ENCODE results near the gene WBP1.
"Not testable (repeated sequence)": the region's sequence is repeated elsewhere in the genome, so short reads cannot be mapped to it uniquely, and the experiment has no call there.

Gene WBP1

GRCh38 chr2:74464406-74464805, 6.2 kb downstream of the WBP1 start:
- peak overlapping the region; percentile 31 for H3K27ac ChIP-seq (ENCODE audit: low read depth, low read length, poor library complexity, severe bottlenecking)
- no peak overlapping the region for H2AFZ ChIP-seq (ENCODE audit: low read length)
- peak overlapping the region; percentile 90 for H3K4me3 ChIP-seq (ENCODE audit: low read depth, low read length, poor library complexity, severe bottlenecking)
- no peaks in the 10 kb centered on the region for H3K27me3 ChIP-seq (ENCODE audit: insufficient read depth, low read length)
- TF ChIP-seq CTCF (IDR thresholded peaks at IDR 0.05; ENCODE audit: low read length): no peak
- TF ChIP-seq EZH2 (IDR thresholded peaks at IDR 0.05; ENCODE audit: borderline replicate concordance, low read length): no peak
- no peaks in the 10 kb centered on the region for H3K9me2 ChIP-seq (ENCODE audit: low read depth, low read length)
- peak overlapping the region; percentile 88 for H3K4me2 ChIP-seq (ENCODE audit: low read length)
- H3K9ac ChIP-seq (ENCODE audit: low read length): peak overlapping the region; percentile 95
- H3K79me2 ChIP-seq (ENCODE audit: insufficient read depth, low read length): peaks cover 4% of the 10 kb centered on the region; the same call in 1 of the 2 replicates
- H4K20me1 ChIP-seq (ENCODE audit: insufficient read depth, low read length): no peaks in the 10 kb centered on the region
- H3K36me3 ChIP-seq (ENCODE audit: insufficient read depth, low read length): peaks cover 28% of the 10 kb centered on the region; the same call in 1 of the 2 replicates
- no peaks in the 10 kb centered on the region for H3F3A ChIP-seq (ENCODE audit: insufficient read depth, low read length)
- H3K4me1 ChIP-seq (ENCODE audit: insufficient read depth, low read length, severe bottlenecking): peaks cover 25% of the 10 kb centered on the region
- no peaks in the 10 kb centered on the region for H3K9me3 ChIP-seq (ENCODE audit: low read length)

GRCh38 chr2:74470742-74471141, 12.5 kb downstream of the WBP1 start:
- H2AFZ ChIP-seq (ENCODE audit: low read length); H3K79me2 ChIP-seq (ENCODE audit: insufficient read depth, low read length); H3K4me3 ChIP-seq (ENCODE audit: low read depth, low read length, poor library complexity, severe bottlenecking); H3K9me2 ChIP-seq (ENCODE audit: low read depth, low read length); H4K20me1 ChIP-seq (ENCODE audit: insufficient read depth, low read length); H3K4me2 ChIP-seq (ENCODE audit: low read length); H3K27ac ChIP-seq (ENCODE audit: low read depth, low read length, poor library complexity, severe bottlenecking); H3K27me3 ChIP-seq (ENCODE audit: insufficient read depth, low read length); H3K9me3 ChIP-seq (ENCODE audit: low read length); H3K9ac ChIP-seq (ENCODE audit: low read length); H3F3A ChIP-seq (ENCODE audit: insufficient read depth, low read length): not testable (repeated sequence)
- Histone ChIP-seq H3K4me1 (ENCODE audit: insufficient read depth, low read length, severe bottlenecking) (peaks cover 30% of the 10 kb centered on the region), H3K36me3 (ENCODE audit: insufficient read depth, low read length) (peaks cover 17% of the 10 kb centered on the region)

- Histone ChIP-seq H3K79me2 (ENCODE audit: insufficient read depth, low read length) (no peaks in the 10 kb centered on the region), H3K27me3 (ENCODE audit: insufficient read depth, low read length) (no peaks in the 10 kb centered on the region), H3K4me2 (ENCODE audit: low read length) (peak overlapping the region; percentile 99), H2AFZ (ENCODE audit: low read length) (no peak overlapping the region), H4K20me1 (ENCODE audit: insufficient read depth, low read length) (no peaks in the 10 kb centered on the region), H3K4me1 (ENCODE audit: insufficient read depth, low read length, severe bottlenecking) (peaks cover 23% of the 10 kb centered on the region), H3K9me2 (ENCODE audit: low read depth, low read length) (no peaks in the 10 kb centered on the region), H3K9me3 (ENCODE audit: low read length) (no peaks in the 10 kb centered on the region), H3K9ac (ENCODE audit: low read length) (peak overlapping the region; percentile 85), H3K36me3 (ENCODE audit: insufficient read depth, low read length) (peaks cover 17% of the 10 kb centered on the region), H3F3A (ENCODE audit: insufficient read depth, low read length) (no peaks in the 10 kb centered on the region), H3K27ac (ENCODE audit: low read depth, low read length, poor library complexity, severe bottlenecking) (peak overlapping the region; percentile 89), H3K4me3 (ENCODE audit: low read depth, low read length, poor library complexity, severe bottlenecking) (peak overlapping the region; percentile 84)
- TF ChIP-seq EZH2 (IDR thresholded peaks at IDR 0.05; ENCODE audit: borderline replicate concordance, low read length): no peak
- TF ChIP-seq CTCF (IDR thresholded peaks at IDR 0.05; ENCODE audit: low read length): no peak
Measured at GRCh38 chr2:74471332-74472065, 13.3 kb downstream of the WBP1 start.

All from OCI-LY1 (cell line).